AG04450 (cell line): ENCODE data around the gene ZNF764. TPM values are rescaled to one million over a fixed set of nuclear protein-coding genes. Genes with fewer than 3 reads are reported as not detected.
A peak's percentile ranks its signal among the peaks of the same experiment; 100 is the strongest.

ENCODE experiments used
- CTCF ChIA-PET: fragments of 300-600, 350-600 bp; formaldehyde crosslinking; extraction: SDS; loops from one replicate; lab custom pipeline; 2022; ENCODE audit warnings: antibody characterized with exemption, inconsistent platforms; lab: Charles Lee
- POLR2A ChIA-PET: fragments of 350-600 bp; formaldehyde crosslinking; extraction: SDS; loops from one replicate; lab custom pipeline; 2021; ENCODE audit warnings: antibody characterized with exemption, inconsistent platforms; lab: Yijun Ruan, JAX
- DNase-seq: peaks from one replicate; pipeline ENCODE4 v3.0.0-alpha.2; 2011; ENCODE audit warnings: low read depth, low spot score
- H3K27ac ChIP-seq: one replicate; pipeline ENCODE4 v1.5.1; 2012; ENCODE audit warnings: low read depth, low read length, control low read depth
- H3K27me3 ChIP-seq: one replicate; pipeline ENCODE4 v1.6.0; 2012; ENCODE audit warnings: low read length; ENCODE audit not compliant: control insufficient read depth, insufficient read depth
- H3K4me3 ChIP-seq: 2 replicates; pipeline ENCODE4 v1.5.1; 2011; ENCODE audit warnings: mild to moderate bottlenecking, low read depth, low read length, control low read depth
- H3K9me3 ChIP-seq: 2 replicates; pipeline ENCODE4 v1.5.1; 2012; ENCODE audit warnings: low read length; ENCODE audit not compliant: control insufficient read depth, insufficient read depth
- CTCF ChIP-seq: IDR thresholded peaks from 2 replicates; pipeline ENCODE4 v1.5.1; 2011; ENCODE audit warnings: low read depth, low read length, control low read depth, inconsistent platforms
- polyA plus RNA-seq: library from polyadenylated mRNA; depleted of rRNA; stranded (reverse); fragments of >200 nt; gene quantifications from 2 replicates; pipeline ENCODE4 v1.2.3, GENCODE V29; 2011

ZNF764 gene
- polyA plus RNA-seq, 1 experiment = 2.5 TPM

GRCh38 chr16:30557707-30557956 is 542 bp downstream of the ZNF764 start:
- ChIA-PET CTCF (interaction anchor here (0.6 to 2.3 kb wide), 5 partner anchors 22 to 468 kb away, joined by 3 to 9 read pairs (median 6); partner anchors contain the start of gene DCTPP1), POLR2A (interaction anchor here (0.7 to 1.6 kb wide), 7 partner anchors 9 to 93 kb away, joined by 3 to 12 read pairs (median 5); partner anchors contain the start of genes PRR14, ZNF688 and ZNF689)
- TF ChIP-seq CTCF = no peak
- Histone ChIP-seq H3K27ac (no peak overlapping the region), H3K9me3 (peaks cover 10% of the 10 kb centered on the region; the same call in 1 of the 2 replicates), H3K4me3 (peak overlapping the region; percentile 77), H3K27me3 (no peaks in the 10 kb centered on the region)
- no peak for DNase-seq

GRCh38 chr16:30556125-30556473 is 2.1 kb downstream of the ZNF764 start:
- Histone ChIP-seq H3K4me3 (no peak overlapping the region), H3K9me3 (peaks cover 4% of the 10 kb centered on the region; the same call in 1 of the 2 replicates), H3K27me3 (no peaks in the 10 kb centered on the region), H3K27ac (no peak overlapping the region)
- ChIA-PET CTCF (no interaction called here), POLR2A (no interaction called here)
- TF ChIP-seq CTCF = no peak
- no peak for DNase-seq

GRCh38 chr16:30555315-30556124 is 2.7 kb downstream of the ZNF764 start:
- H3K4me3 ChIP-seq = no peak overlapping the region
- no peak for TF ChIP-seq CTCF
- POLR2A ChIA-PET = no interaction called here
- H3K27ac ChIP-seq = no peak overlapping the region
- H3K9me3 ChIP-seq = peaks cover 4% of the 10 kb centered on the region; the same call in 1 of the 2 replicates
- CTCF ChIA-PET = interaction anchor here (0.8 kb wide), 1 partner anchor 20 kb away, joined by 3 read pairs; no protein-coding TSS in a partner anchor
- no peak for DNase-seq
- H3K27me3 ChIP-seq = no peaks in the 10 kb centered on the region

GRCh38 chr16:30554557-30555314 is 3.4 kb downstream of the ZNF764 start:
- H3K4me3 ChIP-seq = no peak overlapping the region
- no peaks in the 10 kb centered on the region for H3K27me3 ChIP-seq
- ChIA-PET POLR2A (no interaction called here), CTCF (interaction anchor here (0.8 kb wide), 1 partner anchor 19 kb away, joined by 3 read pairs; no protein-coding TSS in a partner anchor)
- no peak for DNase-seq
- no peak for TF ChIP-seq CTCF
- peaks cover 4% of the 10 kb centered on the region; the same call in 1 of the 2 replicates for H3K9me3 ChIP-seq
- no peak overlapping the region for H3K27ac ChIP-seq
